ENCODE data around the gene NSMCE3. TPM values are rescaled to one million over a fixed set of nuclear protein-coding genes. Genes with fewer than 3 reads are reported as not detected.

NSMCE3 gene
- total RNA-seq, 3 donors from 2014 or later, result 2.5 to 8.5 (median 3.9) TPM

GRCh38 chr15:29242456-29243242 is 27.0 kb downstream of the NSMCE3 start:
- TF ChIP-seq, protein P1, sequence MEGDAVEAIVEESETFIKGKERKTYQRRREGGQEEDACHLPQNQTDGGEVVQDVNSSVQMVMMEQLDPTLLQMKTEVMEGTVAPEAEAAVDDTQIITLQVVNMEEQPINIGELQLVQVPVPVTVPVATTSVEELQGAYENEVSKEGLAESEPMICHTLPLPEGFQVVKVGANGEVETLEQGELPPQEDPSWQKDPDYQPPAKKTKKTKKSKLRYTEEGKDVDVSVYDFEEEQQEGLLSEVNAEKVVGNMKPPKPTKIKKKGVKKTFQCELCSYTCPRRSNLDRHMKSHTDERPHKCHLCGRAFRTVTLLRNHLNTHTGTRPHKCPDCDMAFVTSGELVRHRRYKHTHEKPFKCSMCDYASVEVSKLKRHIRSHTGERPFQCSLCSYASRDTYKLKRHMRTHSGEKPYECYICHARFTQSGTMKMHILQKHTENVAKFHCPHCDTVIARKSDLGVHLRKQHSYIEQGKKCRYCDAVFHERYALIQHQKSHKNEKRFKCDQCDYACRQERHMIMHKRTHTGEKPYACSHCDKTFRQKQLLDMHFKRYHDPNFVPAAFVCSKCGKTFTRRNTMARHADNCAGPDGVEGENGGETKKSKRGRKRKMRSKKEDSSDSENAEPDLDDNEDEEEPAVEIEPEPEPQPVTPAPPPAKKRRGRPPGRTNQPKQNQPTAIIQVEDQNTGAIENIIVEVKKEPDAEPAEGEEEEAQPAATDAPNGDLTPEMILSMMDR (IDR thresholded peaks at IDR 0.05), result no peak
- no peak for ATAC-seq
- intact Hi-C loops (cut with DNase I, micrococcal nuclease), result no loop called here

GRCh38 chr15:29241207-29241606 is 28.4 kb downstream of the NSMCE3 start:
- ATAC-seq (no peak), DNase-seq (no peak)
- no peaks in the 10 kb centered on the region for H3K9me3 ChIP-seq
- intact Hi-C loops (cut with DNase I, micrococcal nuclease), result no loop called here
- TF ChIP-seq, protein P1 (IDR thresholded peaks at IDR 0.05), result no peak
- H3K4me3 ChIP-seq, result no peak overlapping the region
- H3K4me1 ChIP-seq (ENCODE audit: low read depth), result no peaks in the 10 kb centered on the region
- no peaks in the 10 kb centered on the region for H3K36me3 ChIP-seq (ENCODE audit: low read depth)

More at GRCh38 chr15:29242456-29243242, 27.0 kb downstream of the NSMCE3 start:
- H3K36me3 ChIP-seq (ENCODE audit: low read depth), result no peaks in the 10 kb centered on the region
- H3K4me3 ChIP-seq, result no peak overlapping the region
- H3K4me1 ChIP-seq (ENCODE audit: low read depth), result no peaks in the 10 kb centered on the region
- DNase-seq, result no peak
- no peaks in the 10 kb centered on the region for H3K9me3 ChIP-seq

GRCh38 chr15:29239395-29239794 is 30.2 kb downstream of the NSMCE3 start:
- no peak for DNase-seq
- Histone ChIP-seq H3K9me3 (peaks cover 5% of the 10 kb centered on the region), H3K4me1 (ENCODE audit: low read depth) (no peaks in the 10 kb centered on the region), H3K36me3 (ENCODE audit: low read depth) (no peaks in the 10 kb centered on the region), H3K4me3 (no peak overlapping the region)
- intact Hi-C loops (cut with DNase I, micrococcal nuclease), result no loop called here
- TF ChIP-seq, protein P1 (IDR thresholded peaks at IDR 0.05), result no peak
- no peak for ATAC-seq

GRCh38 chr15:29233566-29233965 is 36.1 kb downstream of the NSMCE3 start:
- peaks cover 5% of the 10 kb centered on the region for H3K9me3 ChIP-seq
- ATAC-seq (no peak), DNase-seq (no peak)
- intact Hi-C loops (cut with DNase I, micrococcal nuclease), result no loop called here
- H3K36me3 ChIP-seq (ENCODE audit: low read depth), result no peaks in the 10 kb centered on the region
- no peaks in the 10 kb centered on the region for H3K4me1 ChIP-seq (ENCODE audit: low read depth)
- no peak overlapping the region for H3K4me3 ChIP-seq
- TF ChIP-seq, protein P1 (IDR thresholded peaks at IDR 0.05), result no peak

DNA sequence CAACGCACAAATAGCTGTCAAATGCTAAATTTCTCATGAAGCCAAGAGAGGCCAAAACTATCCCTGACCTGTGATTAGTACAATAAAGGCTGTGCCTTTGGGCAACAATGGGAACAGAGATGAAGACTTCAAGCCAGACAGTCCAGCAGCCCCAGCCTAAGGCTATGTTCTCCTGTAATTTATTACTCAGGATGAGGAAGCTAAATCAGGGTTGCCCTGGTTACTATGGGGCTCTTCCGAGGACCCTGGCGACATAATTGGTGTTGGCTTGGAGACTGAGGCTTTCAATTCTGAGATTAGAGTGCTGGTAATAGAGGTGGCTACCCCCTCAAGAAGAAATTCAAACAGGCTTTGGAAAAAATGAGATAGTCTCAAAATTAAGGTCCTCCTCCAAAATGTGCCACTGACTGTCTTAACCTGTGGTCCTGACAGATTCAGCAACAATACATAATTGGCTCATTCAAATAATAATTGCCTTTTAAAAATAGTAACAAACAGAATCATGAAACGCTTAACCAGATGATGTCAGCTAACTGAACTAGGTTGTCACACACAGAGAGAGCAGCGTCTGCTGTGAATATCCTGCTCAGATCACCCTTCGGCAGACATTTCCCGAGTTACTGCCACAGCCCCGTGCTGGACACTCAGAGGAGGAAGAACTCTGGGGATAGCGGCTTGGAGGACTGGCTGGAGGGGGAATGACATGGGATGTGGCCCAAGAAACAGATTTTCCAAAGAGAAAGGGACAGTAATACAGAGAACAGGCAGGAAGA is 43.0 kb downstream of the NSMCE3 start:
- TF ChIP-seq, protein P1 (IDR thresholded peaks at IDR 0.05), result no peak
- intact Hi-C loops (cut with DNase I, micrococcal nuclease), result no loop called here
- ATAC-seq (no peak), DNase-seq (no peak)
- no peak overlapping the region for H3K4me3 ChIP-seq
- no peaks in the 10 kb centered on the region for H3K36me3 ChIP-seq (ENCODE audit: low read depth)
- no peaks in the 10 kb centered on the region for H3K4me1 ChIP-seq (ENCODE audit: low read depth)
- H3K9me3 ChIP-seq, result no peaks in the 10 kb centered on the region

Measured in mucosa of descending colon (tissue), 3 donors.